C4-2B (cell line): ENCODE measurements around the gene IL22.

Experiments
- ZFX ChIP-seq: fragments of 450-650 bp; IDR thresholded peaks from 2 replicates; pipeline ENCODE4 v1.6.1; 2017
- TF ChIP-seq, protein P1 (sequence below): fragments of 450-650 bp; conservative IDR thresholded peaks from 2 replicates; pipeline ENCODE4 v1.5.1; 2017; ENCODE audit warnings: mild to moderate bottlenecking

DNA sequence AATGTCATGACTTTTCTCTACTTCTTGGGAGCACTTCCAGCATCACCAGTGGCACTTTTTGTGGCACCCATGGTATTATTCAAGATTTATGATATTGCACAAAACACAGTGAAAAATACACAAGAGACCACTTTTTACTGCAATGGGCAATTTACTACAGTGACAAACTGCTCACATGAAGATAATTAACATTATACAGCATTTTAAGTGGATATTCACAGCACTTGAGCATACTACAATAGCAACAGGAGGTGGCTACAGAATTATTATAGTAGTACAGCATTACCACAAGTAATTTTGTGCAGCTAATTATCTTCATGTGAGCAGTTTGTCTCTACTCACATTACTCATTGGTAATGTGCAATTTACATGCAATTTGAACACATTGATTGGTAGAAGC lies 46.1 kb downstream of the IL22 start:
- TF ChIP-seq, protein P1, sequence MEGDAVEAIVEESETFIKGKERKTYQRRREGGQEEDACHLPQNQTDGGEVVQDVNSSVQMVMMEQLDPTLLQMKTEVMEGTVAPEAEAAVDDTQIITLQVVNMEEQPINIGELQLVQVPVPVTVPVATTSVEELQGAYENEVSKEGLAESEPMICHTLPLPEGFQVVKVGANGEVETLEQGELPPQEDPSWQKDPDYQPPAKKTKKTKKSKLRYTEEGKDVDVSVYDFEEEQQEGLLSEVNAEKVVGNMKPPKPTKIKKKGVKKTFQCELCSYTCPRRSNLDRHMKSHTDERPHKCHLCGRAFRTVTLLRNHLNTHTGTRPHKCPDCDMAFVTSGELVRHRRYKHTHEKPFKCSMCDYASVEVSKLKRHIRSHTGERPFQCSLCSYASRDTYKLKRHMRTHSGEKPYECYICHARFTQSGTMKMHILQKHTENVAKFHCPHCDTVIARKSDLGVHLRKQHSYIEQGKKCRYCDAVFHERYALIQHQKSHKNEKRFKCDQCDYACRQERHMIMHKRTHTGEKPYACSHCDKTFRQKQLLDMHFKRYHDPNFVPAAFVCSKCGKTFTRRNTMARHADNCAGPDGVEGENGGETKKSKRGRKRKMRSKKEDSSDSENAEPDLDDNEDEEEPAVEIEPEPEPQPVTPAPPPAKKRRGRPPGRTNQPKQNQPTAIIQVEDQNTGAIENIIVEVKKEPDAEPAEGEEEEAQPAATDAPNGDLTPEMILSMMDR: no peak
- no peak for TF ChIP-seq ZFX
